H9 (cell line): ENCODE results near the gene FCHO1. TPM values are rescaled to one million over a fixed set of nuclear protein-coding genes. Genes with fewer than 3 reads are reported as not detected.
A peak's percentile ranks its signal among the peaks of the same experiment; 100 is the strongest.

ENCODE experiments used
- DNase-seq: peaks from one replicate; pipeline ENCODE4 v3.0.0-alpha.2; 2017
- H2AFZ ChIP-seq: one replicate; pipeline ENCODE4 v1.6.1; 2013; ENCODE audit warnings: mild to moderate bottlenecking, low read length, control low read depth, moderate library complexity
- H2AK5ac ChIP-seq: 2 replicates; pipeline ENCODE4 v1.6.1; 2013; ENCODE audit warnings: low read length, control low read depth, mixed read lengths; ENCODE audit not compliant: insufficient read length
- H2BK120ac ChIP-seq: one replicate; pipeline ENCODE4 v1.6.1; 2013; ENCODE audit warnings: low read depth, mild to moderate bottlenecking, low read length, control low read depth, inconsistent platforms; ENCODE audit not compliant: poor library complexity, severe bottlenecking
- H2BK12ac ChIP-seq: 2 replicates; pipeline ENCODE4 v1.6.1; 2013; ENCODE audit warnings: low read length, control low read depth, mixed read lengths, low read depth; ENCODE audit not compliant: insufficient read length
- H2BK15ac ChIP-seq: 2 replicates; pipeline ENCODE4 v1.6.1; 2013; ENCODE audit warnings: low read depth, low read length, control low read depth
- H2BK20ac ChIP-seq: one replicate; pipeline ENCODE4 v1.6.1; 2013; ENCODE audit warnings: low read depth, mild to moderate bottlenecking, low read length, control low read depth, inconsistent platforms; ENCODE audit not compliant: poor library complexity, severe bottlenecking
- H2BK5ac ChIP-seq: 2 replicates; pipeline ENCODE4 v1.6.1; 2013; ENCODE audit warnings: low read length, control low read depth, mixed read lengths; ENCODE audit not compliant: insufficient read length
- H3K14ac ChIP-seq: 2 replicates; pipeline ENCODE4 v1.6.1; 2013; ENCODE audit warnings: low read length, control low read depth; ENCODE audit not compliant: insufficient read depth
- H3K18ac ChIP-seq: 2 replicates; pipeline ENCODE4 v1.6.1; 2013; ENCODE audit warnings: low read depth, mild to moderate bottlenecking, mixed read lengths, low read length, control low read depth; ENCODE audit not compliant: insufficient read length
- H3K23ac ChIP-seq: 2 replicates; pipeline ENCODE4 v1.6.1; 2013; ENCODE audit warnings: low read length, control low read depth, mixed read lengths, low read depth; ENCODE audit not compliant: insufficient read length
- H3K23me2 ChIP-seq: 2 replicates; pipeline ENCODE4 v1.6.1; 2013; ENCODE audit warnings: low read depth, mild to moderate bottlenecking, mixed read lengths, low read length, control low read depth; ENCODE audit not compliant: insufficient read length, poor library complexity, severe bottlenecking
- H3K27ac ChIP-seq: 2 replicates; pipeline ENCODE4 v1.5.1; 2013; ENCODE audit warnings: low read length, control low read depth, mixed read lengths, low read depth; ENCODE audit not compliant: insufficient read length
- H3K27me3 ChIP-seq: 2 replicates; pipeline ENCODE4 v1.6.1; 2013; ENCODE audit warnings: low read length, control low read depth, inconsistent platforms; ENCODE audit not compliant: insufficient read depth
- H3K4ac ChIP-seq: 2 replicates; pipeline ENCODE4 v1.6.1; 2013; ENCODE audit warnings: low read depth, mild to moderate bottlenecking, control low read depth, inconsistent platforms, low read length, moderate library complexity
- H3K4me1 ChIP-seq: 2 replicates; pipeline ENCODE4 v1.6.1; 2013; ENCODE audit warnings: low read length, control low read depth, inconsistent platforms; ENCODE audit not compliant: insufficient read depth
- H3K4me2 ChIP-seq: 2 replicates; pipeline ENCODE4 v1.6.1; 2013; ENCODE audit warnings: low read length, control low read depth, mixed read lengths; ENCODE audit not compliant: insufficient read length, insufficient read depth
- H3K56ac ChIP-seq: 2 replicates; pipeline ENCODE4 v1.6.1; 2013; ENCODE audit warnings: low read depth, mild to moderate bottlenecking, mixed read lengths, low read length, control low read depth; ENCODE audit not compliant: insufficient read length
- H3K79me1 ChIP-seq: 2 replicates; pipeline ENCODE4 v1.6.1; 2013; ENCODE audit warnings: low read depth, mild to moderate bottlenecking, moderate library complexity, low read length, control low read depth, inconsistent platforms; ENCODE audit not compliant: insufficient read depth, poor library complexity, severe bottlenecking
- H3K79me2 ChIP-seq: 2 replicates; pipeline ENCODE4 v1.6.1; 2013; ENCODE audit warnings: low read length, control low read depth, inconsistent platforms; ENCODE audit not compliant: insufficient read depth
- H3K9ac ChIP-seq: 2 replicates; pipeline ENCODE4 v1.6.1; 2013; ENCODE audit warnings: low read length, control low read depth, mixed read lengths; ENCODE audit not compliant: insufficient read length; ENCODE audit errors: extremely low read depth
- H3K9me3 ChIP-seq: one replicate; pipeline ENCODE4 v1.6.1; 2013; ENCODE audit warnings: low read depth, low read length, inconsistent platforms; ENCODE audit not compliant: control insufficient read depth
- H3T11ph ChIP-seq: one replicate; pipeline ENCODE4 v1.6.1; 2013; ENCODE audit warnings: mild to moderate bottlenecking, low read length, control low read depth, inconsistent platforms
- H4K20me1 ChIP-seq: one replicate; pipeline ENCODE4 v1.6.1; 2013; ENCODE audit not compliant: control insufficient read depth, insufficient read length, insufficient read depth
- H4K5ac ChIP-seq: 2 replicates; pipeline ENCODE4 v1.6.1; 2013; ENCODE audit warnings: low read depth, mild to moderate bottlenecking, mixed read lengths, low read length, control low read depth; ENCODE audit not compliant: insufficient read length
- H4K8ac ChIP-seq: replicated peaks from 2 replicates; pipeline ENCODE4 v1.6.1; 2013; ENCODE audit warnings: low read length, control low read depth, mixed read lengths, low read depth; ENCODE audit not compliant: insufficient read length
- H4K91ac ChIP-seq: 2 replicates; pipeline ENCODE4 v1.6.1; 2013; ENCODE audit warnings: low read depth, mild to moderate bottlenecking, moderate library complexity, mixed read lengths, low read length, control low read depth; ENCODE audit not compliant: insufficient read length
- H3K27ac Mint-ChIP-seq, 3 experiments: 2 replicates in 2 of 3; 3 replicates in 1 of 3; pipeline ENCODE4 v1.8.0; 2020 to 2021; ENCODE audit warnings: mixed read lengths in 3 of 3, mild to moderate bottlenecking in 1 of 3, moderate library complexity in 1 of 3
- H3K27me3 Mint-ChIP-seq: 2 replicates; pipeline ENCODE4 v1.8.0; 2021; ENCODE audit warnings: low read depth, mild to moderate bottlenecking, moderate library complexity, mixed read lengths
- H3K36me3 Mint-ChIP-seq, 3 experiments: 2 replicates in 2 of 3; 3 replicates in 1 of 3; pipeline ENCODE4 v1.8.0; 2020 to 2021; ENCODE audit warnings: low read depth in 3 of 3, mixed read lengths in 3 of 3; ENCODE audit not compliant: insufficient read depth in 1 of 3
- H3K4me1 Mint-ChIP-seq, 2 experiments: 2 replicates each; pipeline ENCODE4 v1.8.0; 2020; ENCODE audit warnings: mixed read lengths in 2 of 2
- H3K4me3 Mint-ChIP-seq, 2 experiments: 2 replicates in 1 of 2; 3 replicates in 1 of 2; pipeline ENCODE4 v1.8.0; 2020 to 2021; ENCODE audit warnings: mild to moderate bottlenecking in 2 of 2, mixed read lengths in 2 of 2, moderate library complexity in 1 of 2
- H3K9me3 Mint-ChIP-seq, 2 experiments: 2 replicates in 1 of 2; 3 replicates in 1 of 2; pipeline ENCODE4 v1.8.0; 2020; ENCODE audit warnings: mild to moderate bottlenecking in 2 of 2, mixed read lengths in 2 of 2, moderate library complexity in 1 of 2
- whole genome bisulfite sequencing: extraction: QIAGEN DNeasy Blood & Tissue Kit; methylation state at CpG from one replicate; pipeline ENCODE4 v1.1.7; 2013; ENCODE audit warnings: missing lambda C conversion rate, low lambda C conversion rate, mixed read lengths; ENCODE audit not compliant: insufficient read length; ENCODE audit errors: extremely low coverage; 5-methylcytosine and 5-hydroxymethylcytosine counted together
- total RNA-seq: library from RNA; stranded (reverse); gene quantifications from 2 replicates; pipeline ENCODE4 v1.2.1, GENCODE V29; 2021
- TF ChIP-seq, protein P1 (sequence below): fragments of 200-600 bp; sonication (generic); conservative IDR thresholded peaks from 3 replicates; pipeline ENCODE4 v1.8.0; 2021; ENCODE audit warnings: antibody characterized with exemption, mild to moderate bottlenecking

Gene FCHO1
- total RNA-seq, 1 experiment from 2014 or later: 13.1 TPM

DNA sequence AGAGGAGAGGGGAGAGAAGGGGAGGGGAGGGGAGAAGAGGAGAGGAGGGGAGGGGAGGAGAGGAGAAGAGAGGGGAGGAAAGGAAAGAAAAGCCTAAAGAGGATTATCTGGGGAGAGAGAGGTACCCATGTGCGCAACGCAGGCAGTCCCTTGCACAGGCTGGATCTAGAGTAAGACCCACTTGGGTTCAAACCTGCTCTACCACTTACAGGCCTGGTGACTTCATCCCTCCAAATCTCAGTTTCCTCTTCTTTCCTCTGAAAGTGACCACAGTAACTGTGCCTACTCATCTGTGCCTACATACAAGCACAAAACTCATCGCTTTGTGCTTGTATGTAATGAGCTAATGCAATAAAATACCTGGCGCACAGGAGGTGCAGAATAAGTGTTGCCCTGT lies 32.7 kb upstream of the FCHO1 start:
- Mint-ChIP-seq H3K36me3 (peaks cover 11 to 25% (median 20%) of the 10 kb centered on the region in 3 experiments; a peak in 6 of 7 replicates), H3K27me3 (no peaks in the 10 kb centered on the region), H3K9me3 (no peaks in the 10 kb centered on the region; a peak in 1 of 5 replicates), H3K27ac (peak overlapping the region; percentile 59 to 92 (median 91); a peak in 4 of 7 replicates), H3K4me3 (peak overlapping the region; percentile 82 to 88), H3K4me1 (peaks cover 22 to 30% of the 10 kb centered on the region in 2 experiments)
- no peaks in the 10 kb centered on the region for H3K27me3 ChIP-seq
- H4K91ac ChIP-seq: no peak overlapping the region
- H3K56ac ChIP-seq: no peak overlapping the region
- H3K18ac ChIP-seq: no peak overlapping the region
- no peak overlapping the region for H4K8ac ChIP-seq
- H3K4me1 ChIP-seq: peaks cover 7% of the 10 kb centered on the region
- peaks cover 6% of the 10 kb centered on the region for H3K23me2 ChIP-seq
- WGBS: no CpG with 5 or more reads among the region's 4 CpGs
- no peak overlapping the region for H3K14ac ChIP-seq
- TF ChIP-seq, protein P1, sequence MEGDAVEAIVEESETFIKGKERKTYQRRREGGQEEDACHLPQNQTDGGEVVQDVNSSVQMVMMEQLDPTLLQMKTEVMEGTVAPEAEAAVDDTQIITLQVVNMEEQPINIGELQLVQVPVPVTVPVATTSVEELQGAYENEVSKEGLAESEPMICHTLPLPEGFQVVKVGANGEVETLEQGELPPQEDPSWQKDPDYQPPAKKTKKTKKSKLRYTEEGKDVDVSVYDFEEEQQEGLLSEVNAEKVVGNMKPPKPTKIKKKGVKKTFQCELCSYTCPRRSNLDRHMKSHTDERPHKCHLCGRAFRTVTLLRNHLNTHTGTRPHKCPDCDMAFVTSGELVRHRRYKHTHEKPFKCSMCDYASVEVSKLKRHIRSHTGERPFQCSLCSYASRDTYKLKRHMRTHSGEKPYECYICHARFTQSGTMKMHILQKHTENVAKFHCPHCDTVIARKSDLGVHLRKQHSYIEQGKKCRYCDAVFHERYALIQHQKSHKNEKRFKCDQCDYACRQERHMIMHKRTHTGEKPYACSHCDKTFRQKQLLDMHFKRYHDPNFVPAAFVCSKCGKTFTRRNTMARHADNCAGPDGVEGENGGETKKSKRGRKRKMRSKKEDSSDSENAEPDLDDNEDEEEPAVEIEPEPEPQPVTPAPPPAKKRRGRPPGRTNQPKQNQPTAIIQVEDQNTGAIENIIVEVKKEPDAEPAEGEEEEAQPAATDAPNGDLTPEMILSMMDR: no peak
- no peak overlapping the region for H2AFZ ChIP-seq
- H3K79me1 ChIP-seq: peaks cover 14% of the 10 kb centered on the region
- no peak overlapping the region for H2BK15ac ChIP-seq
- H2BK12ac ChIP-seq: no peak overlapping the region
- no peak overlapping the region for H2BK20ac ChIP-seq
- peak overlapping the region; percentile 74 for H3K4me2 ChIP-seq
- no peak overlapping the region for H3K9ac ChIP-seq
- no peak overlapping the region for H4K5ac ChIP-seq
- no peak overlapping the region for H2BK5ac ChIP-seq
- DNase-seq: no peak
- no peak overlapping the region for H3K27ac ChIP-seq
- H3K23ac ChIP-seq: no peak overlapping the region
- H2BK120ac ChIP-seq: no peak overlapping the region
- H3T11ph ChIP-seq: no peak overlapping the region
- H3K4ac ChIP-seq: no peak overlapping the region
- H2AK5ac ChIP-seq: no peak overlapping the region
- no peaks in the 10 kb centered on the region for H3K9me3 ChIP-seq
- peaks cover 14% of the 10 kb centered on the region; the same call in 1 of the 2 replicates for H3K79me2 ChIP-seq
- H4K20me1 ChIP-seq: no peaks in the 10 kb centered on the region
